Peyer's patch (tissue), 4 donors: Measurements from ENCODE around the gene CELSR3.

Experiments used
- POLR2A ChIP-seq, 2 donors: fragments of 450-650 bp; IDR thresholded peaks; one replicate each; pipeline ENCODE4 v1.5.1; 2017; ENCODE audit warnings: antibody characterized with exemption in 2 of 2, mild to moderate bottlenecking in 2 of 2, moderate library complexity in 2 of 2
- TF ChIP-seq, protein P1 (sequence below), 6 experiments: fragments of 450-650 bp in 4 of 6; fragments of 200-600 bp in 2 of 6; sonication (generic) in 1 of 6; IDR thresholded peaks; one replicate each; pipeline ENCODE4 v1.5.1; 2017 to 2019; ENCODE audit warnings: antibody characterized with exemption in 6 of 6, mild to moderate bottlenecking in 3 of 6, moderate library complexity in 1 of 6

DNA sequence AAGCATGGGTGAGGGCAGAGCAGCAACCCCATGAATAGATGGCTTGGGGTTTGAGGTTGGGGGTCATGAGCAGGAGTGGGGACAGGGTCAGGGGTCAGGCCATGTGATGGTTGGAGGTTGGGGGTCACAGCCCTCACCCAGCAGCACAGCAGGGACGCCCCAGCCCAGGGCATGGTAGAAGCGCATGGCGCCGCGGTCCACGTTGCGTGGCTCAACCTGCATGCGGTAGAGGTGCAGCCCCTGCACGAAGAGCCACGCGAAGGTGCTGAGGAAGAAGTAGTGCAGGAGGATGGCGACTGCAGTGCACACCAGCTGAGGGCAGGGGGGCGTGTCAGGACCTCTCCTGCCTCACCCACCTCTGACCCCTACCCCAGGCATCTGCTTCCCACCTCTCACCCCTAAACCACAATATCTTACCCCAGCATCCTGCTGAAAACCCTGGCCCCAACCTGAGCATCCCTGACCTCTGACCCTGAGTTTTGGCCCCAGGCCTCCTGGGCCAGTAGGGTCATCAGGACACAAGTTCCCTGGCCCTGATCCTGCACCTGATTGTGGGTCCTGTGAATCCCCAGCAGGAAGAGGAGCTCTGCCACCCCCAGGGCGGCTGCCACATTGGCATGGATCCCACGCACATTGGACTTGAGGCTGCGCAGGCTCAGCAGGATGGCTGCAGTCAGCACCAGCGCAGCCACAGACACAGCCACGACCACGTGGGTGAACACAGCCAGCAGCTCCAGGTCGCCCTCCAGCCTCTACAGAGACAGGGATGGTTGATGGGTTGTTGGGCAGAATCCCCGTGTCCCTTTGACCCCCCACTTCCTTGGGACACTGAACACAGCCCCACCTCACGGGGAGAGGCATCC is 17.6 kb downstream of the CELSR3 start:
- TF ChIP-seq, protein P1, sequence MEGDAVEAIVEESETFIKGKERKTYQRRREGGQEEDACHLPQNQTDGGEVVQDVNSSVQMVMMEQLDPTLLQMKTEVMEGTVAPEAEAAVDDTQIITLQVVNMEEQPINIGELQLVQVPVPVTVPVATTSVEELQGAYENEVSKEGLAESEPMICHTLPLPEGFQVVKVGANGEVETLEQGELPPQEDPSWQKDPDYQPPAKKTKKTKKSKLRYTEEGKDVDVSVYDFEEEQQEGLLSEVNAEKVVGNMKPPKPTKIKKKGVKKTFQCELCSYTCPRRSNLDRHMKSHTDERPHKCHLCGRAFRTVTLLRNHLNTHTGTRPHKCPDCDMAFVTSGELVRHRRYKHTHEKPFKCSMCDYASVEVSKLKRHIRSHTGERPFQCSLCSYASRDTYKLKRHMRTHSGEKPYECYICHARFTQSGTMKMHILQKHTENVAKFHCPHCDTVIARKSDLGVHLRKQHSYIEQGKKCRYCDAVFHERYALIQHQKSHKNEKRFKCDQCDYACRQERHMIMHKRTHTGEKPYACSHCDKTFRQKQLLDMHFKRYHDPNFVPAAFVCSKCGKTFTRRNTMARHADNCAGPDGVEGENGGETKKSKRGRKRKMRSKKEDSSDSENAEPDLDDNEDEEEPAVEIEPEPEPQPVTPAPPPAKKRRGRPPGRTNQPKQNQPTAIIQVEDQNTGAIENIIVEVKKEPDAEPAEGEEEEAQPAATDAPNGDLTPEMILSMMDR (IDR thresholded peaks at IDR 0.05) = no peak
- no peak for TF ChIP-seq POLR2A (IDR thresholded peaks at IDR 0.05)
